Hepatocyte (in vitro differentiated cells): ENCODE measurements around the gene KAZALD1.

Experiments
- CTCF ChIP-seq: fragments of 200-600 bp; sonication (generic); IDR thresholded peaks from 2 replicates; pipeline ENCODE4 v1.5.1; 2016; ENCODE audit warnings: antibody characterized with exemption, mild to moderate bottlenecking; ENCODE audit not compliant: poor library complexity
- EZH2 ChIP-seq: fragments of 200-600 bp; sonication (generic); IDR thresholded peaks from 2 replicates; pipeline ENCODE4 v1.6.1; 2016; ENCODE audit warnings: antibody characterized with exemption, mild to moderate bottlenecking, borderline replicate concordance

GRCh38 chr10:101021239-101021638 is 40.5 kb upstream of the KAZALD1 start:
- TF ChIP-seq CTCF (no peak), EZH2 (no peak)
